B cell (primary cell): Measurements from ENCODE around the gene CCSAP. TPM values are rescaled to one million over a fixed set of nuclear protein-coding genes. Genes with fewer than 3 reads are reported as not detected.

Experiments used
- ATAC-seq: fragments of 200-7000 bp; cut with Tn5 transposase; one replicate; pipeline ENCODE4 v1.10.0; 2021; ENCODE audit warnings: low read depth, mild to moderate bottlenecking, moderate number of reproducible peaks, moderate library complexity
- CTCF ChIA-PET: fragments of 350-600 bp; sonication (Branson Sonifier 250); formaldehyde crosslinking; loops from one replicate; lab custom pipeline; 2021; ENCODE audit warnings: antibody characterized with exemption, inconsistent platforms; lab: Charles Lee
- POLR2A ChIA-PET: fragments of 350-600 bp; sonication (Branson Sonifier 250); formaldehyde crosslinking; loops from one replicate; lab custom pipeline; 2021; ENCODE audit warnings: antibody characterized with exemption; lab: Charles Lee
- DNase-seq: peaks from one replicate; pipeline ENCODE4 v3.0.0; 2013
- H2AFZ ChIP-seq: 2 replicates; pipeline ENCODE4 v1.6.1; 2012; ENCODE audit warnings: mild to moderate bottlenecking, low read depth, low read length; ENCODE audit not compliant: insufficient read depth, poor library complexity, severe bottlenecking
- H3K27ac ChIP-seq, 2 donors: 1 replicate in 1 of 2; 2 replicates in 1 of 2; pipeline ENCODE4 v1.5.1; 2012 to 2013; ENCODE audit warnings: low read length in 2 of 2, mild to moderate bottlenecking in 2 of 2, moderate library complexity in 1 of 2
- H3K27me3 ChIP-seq, 4 experiments: fragments of 200-600 bp in 1 of 4; sonication (generic) in 1 of 4; replicated peaks in 1 of 4; 1 replicate in 2 of 4; 2 replicates in 2 of 4; pipeline versions ENCODE4 v1.6.1 to v1.7.0; 2013 to 2016; ENCODE audit warnings: low read length in 3 of 4, mild to moderate bottlenecking in 2 of 4, mixed read lengths in 1 of 4, moderate library complexity in 1 of 4; ENCODE audit not compliant: insufficient read depth in 4 of 4, control insufficient read depth in 3 of 4; ENCODE audit errors: control extremely low read depth in 1 of 4
- H3K36me3 ChIP-seq, 2 experiments: replicated peaks in 1 of 2; 1 replicate in 1 of 2; 2 replicates in 1 of 2; pipeline versions ENCODE4 v1.6.1 to v1.7.1; 2013; ENCODE audit warnings: low read length in 1 of 2; ENCODE audit not compliant: insufficient read depth in 2 of 2, control insufficient read depth in 1 of 2; ENCODE audit errors: control extremely low read depth in 1 of 2, extremely low read depth in 1 of 2
- H3K4me1 ChIP-seq, 2 donors: fragments of 200-600 bp in 1 of 2; sonication (generic) in 1 of 2; 1 replicate in 1 of 2; 2 replicates in 1 of 2; pipeline versions ENCODE4 v1.5.1 to v1.6.1; 2013 to 2017; ENCODE audit warnings: low read length in 2 of 2; ENCODE audit not compliant: control insufficient read depth in 2 of 2, insufficient read depth in 2 of 2
- H3K4me2 ChIP-seq: replicated peaks from 2 replicates; pipeline ENCODE3; 2012; ENCODE audit warnings: mild to moderate bottlenecking, low read depth, low read length; ENCODE audit not compliant: poor library complexity, severe bottlenecking
- H3K4me3 ChIP-seq, 5 experiments: fragments of 200-600 bp in 1 of 5; sonication (generic) in 1 of 5; 1 replicate in 3 of 5; 2 replicates in 2 of 5; pipeline versions ENCODE4 v1.5.1 to v1.7.0; 2011 to 2016; ENCODE audit warnings: low read length in 4 of 5, mild to moderate bottlenecking in 4 of 5, low read depth in 2 of 5, control low read depth in 1 of 5, moderate library complexity in 1 of 5; ENCODE audit not compliant: insufficient read depth in 1 of 5; ENCODE audit errors: control extremely low read depth in 1 of 5, extremely low read depth in 1 of 5
- H3K79me2 ChIP-seq: fragments of 200-600 bp; sonication (generic); one replicate; pipeline ENCODE4 v1.6.0; 2016; ENCODE audit warnings: low read length; ENCODE audit not compliant: control insufficient read depth, insufficient read depth
- H3K9ac ChIP-seq: fragments of 200-600 bp; sonication (generic); 2 replicates; pipeline ENCODE4 v1.6.1; 2017; ENCODE audit warnings: mild to moderate bottlenecking, low read length, moderate library complexity
- H3K9me3 ChIP-seq, 3 donors: one replicate each; pipeline versions ENCODE4 v1.6.1 to v1.7.1; 2013; ENCODE audit warnings: low read length in 2 of 3; ENCODE audit not compliant: control insufficient read depth in 2 of 3, insufficient read depth in 1 of 3; ENCODE audit errors: control extremely low read depth in 1 of 3
- H4K20me1 ChIP-seq: 2 replicates; pipeline ENCODE4 v1.6.0; 2012; ENCODE audit warnings: mild to moderate bottlenecking, low read length; ENCODE audit not compliant: insufficient read depth, control insufficient read depth, poor library complexity, severe bottlenecking
- H3K27ac Mint-ChIP-seq: one replicate; pipeline ENCODE4 v1.8.0; 2021; ENCODE audit warnings: mixed read lengths
- H3K27me3 Mint-ChIP-seq: one replicate; pipeline ENCODE4 v1.8.0; 2021; ENCODE audit warnings: mixed read lengths
- H3K4me1 Mint-ChIP-seq: one replicate; pipeline ENCODE4 v1.8.0; 2021; ENCODE audit warnings: mixed read lengths
- H3K4me3 Mint-ChIP-seq: one replicate; pipeline ENCODE4 v1.8.0; 2021; ENCODE audit warnings: mixed read lengths
- H3K9me3 Mint-ChIP-seq: one replicate; pipeline ENCODE4 v1.8.0; 2022; ENCODE audit warnings: mixed read lengths; ENCODE audit not compliant: insufficient read depth
- EZH2 ChIP-seq: IDR thresholded peaks from 2 replicates; pipeline ENCODE4 v1.6.1; 2012; ENCODE audit warnings: borderline replicate concordance, low read depth, mild to moderate bottlenecking, moderate library complexity, low read length; ENCODE audit not compliant: insufficient read depth, poor library complexity, severe bottlenecking
- WGBS: methylation state at CpG from one replicate; pipeline ENCODE4 v1.1.5; 2013; ENCODE audit warnings: missing lambda C conversion rate; ENCODE audit not compliant: insufficient coverage; 5-methylcytosine and 5-hydroxymethylcytosine counted together
- intact Hi-C: fragments of 100-400 bp; cut with micrococcal nuclease; formaldehyde crosslinking; loops from one replicate; pipeline ENCODE4 v1.10.0; 2022
- polyA plus RNA-seq: library from polyadenylated mRNA; depleted of rRNA; stranded (reverse); fragments of >200 nt; gene quantifications from 2 replicates; pipeline ENCODE4 v1.2.3, GENCODE V29; 2012
- total RNA-seq, 2 donors: library from RNA; stranded (reverse); fragments of 120-200 nt in 1 of 2; gene quantifications; 1 replicate in 1 of 2; 2 replicates in 1 of 2; pipeline versions ENCODE4 v1.2.3 to v1.2.4, GENCODE V29; 2013 to 2022
- TF ChIP-seq, protein P1 (sequence below): fragments of 200-600 bp; IDR thresholded peaks from one replicate; pipeline ENCODE4 v1.8.0; 2022; ENCODE audit warnings: antibody characterized with exemption, mild to moderate bottlenecking

CCSAP gene
- total and polyA plus RNA-seq, 2 donors (not counting 1 experiment from before 2014, with no cell fraction given): 3.3 to 15.8 TPM

DNA sequence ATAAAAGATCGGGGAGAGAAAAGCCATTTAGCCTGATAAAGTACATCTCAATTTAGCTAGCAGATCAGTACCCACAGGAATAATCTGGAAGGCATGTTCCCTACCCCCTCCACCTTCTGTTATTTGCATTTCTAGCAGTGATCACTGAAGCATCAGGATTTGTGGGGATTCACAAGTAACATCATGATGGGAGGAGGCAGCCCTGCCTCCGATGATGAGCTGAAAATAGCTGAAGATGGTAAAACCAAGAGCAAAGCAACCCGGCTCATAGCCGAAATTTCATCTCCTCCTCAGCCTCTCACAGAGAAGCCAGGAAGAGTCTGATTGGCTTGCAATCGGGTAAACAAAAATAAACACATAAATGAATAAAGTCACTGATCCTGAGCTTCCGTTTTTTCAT is 2.4 kb downstream of the CCSAP start:
- Histone ChIP-seq H3K27me3 (peaks cover 0 to 8% (median 3%) of the 10 kb centered on the region in 4 experiments), H3K4me3 (no peak overlapping the region), H2AFZ (no peak overlapping the region), H3K79me2 (peaks cover 5% of the 10 kb centered on the region), H3K27ac (no peak overlapping the region), H3K9ac (no peak overlapping the region), H3K4me2 (peak overlapping the region; percentile 12), H3K9me3 (peaks cover 0 to 3% (median 0%) of the 10 kb centered on the region in 3 donors), H3K36me3 (no peaks in the 10 kb centered on the region), H4K20me1 (peaks cover 7% of the 10 kb centered on the region), H3K4me1 (peaks cover 21 to 23% of the 10 kb centered on the region in 2 donors)
- Mint-ChIP-seq H3K9me3 (no peaks in the 10 kb centered on the region), H3K27me3 (peaks cover 11% of the 10 kb centered on the region), H3K27ac (peak overlapping the region; percentile 46), H3K4me1 (peaks cover 42% of the 10 kb centered on the region), H3K4me3 (peak overlapping the region; percentile 79)
- 84% methylated on average over 5 of the region's 6 CpGs for WGBS
- TF ChIP-seq, protein P1, sequence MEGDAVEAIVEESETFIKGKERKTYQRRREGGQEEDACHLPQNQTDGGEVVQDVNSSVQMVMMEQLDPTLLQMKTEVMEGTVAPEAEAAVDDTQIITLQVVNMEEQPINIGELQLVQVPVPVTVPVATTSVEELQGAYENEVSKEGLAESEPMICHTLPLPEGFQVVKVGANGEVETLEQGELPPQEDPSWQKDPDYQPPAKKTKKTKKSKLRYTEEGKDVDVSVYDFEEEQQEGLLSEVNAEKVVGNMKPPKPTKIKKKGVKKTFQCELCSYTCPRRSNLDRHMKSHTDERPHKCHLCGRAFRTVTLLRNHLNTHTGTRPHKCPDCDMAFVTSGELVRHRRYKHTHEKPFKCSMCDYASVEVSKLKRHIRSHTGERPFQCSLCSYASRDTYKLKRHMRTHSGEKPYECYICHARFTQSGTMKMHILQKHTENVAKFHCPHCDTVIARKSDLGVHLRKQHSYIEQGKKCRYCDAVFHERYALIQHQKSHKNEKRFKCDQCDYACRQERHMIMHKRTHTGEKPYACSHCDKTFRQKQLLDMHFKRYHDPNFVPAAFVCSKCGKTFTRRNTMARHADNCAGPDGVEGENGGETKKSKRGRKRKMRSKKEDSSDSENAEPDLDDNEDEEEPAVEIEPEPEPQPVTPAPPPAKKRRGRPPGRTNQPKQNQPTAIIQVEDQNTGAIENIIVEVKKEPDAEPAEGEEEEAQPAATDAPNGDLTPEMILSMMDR: no peak
- TF ChIP-seq EZH2: no peak
- intact Hi-C loops: loop anchor here (5.0 kb wide), 3 partner anchors 217 to 1637 kb away; partner anchors contain the start of genes ABCB10, ARV1, COG2 and TTC13
- no peak for ATAC-seq
- DNase-seq: no peak
- ChIA-PET CTCF (interaction anchor here (1.4 to 2.0 kb wide), 2 partner anchors 15 to 142 kb away, joined by 3 to 6 read pairs; no protein-coding TSS in a partner anchor), POLR2A (no interaction called here)

DNA sequence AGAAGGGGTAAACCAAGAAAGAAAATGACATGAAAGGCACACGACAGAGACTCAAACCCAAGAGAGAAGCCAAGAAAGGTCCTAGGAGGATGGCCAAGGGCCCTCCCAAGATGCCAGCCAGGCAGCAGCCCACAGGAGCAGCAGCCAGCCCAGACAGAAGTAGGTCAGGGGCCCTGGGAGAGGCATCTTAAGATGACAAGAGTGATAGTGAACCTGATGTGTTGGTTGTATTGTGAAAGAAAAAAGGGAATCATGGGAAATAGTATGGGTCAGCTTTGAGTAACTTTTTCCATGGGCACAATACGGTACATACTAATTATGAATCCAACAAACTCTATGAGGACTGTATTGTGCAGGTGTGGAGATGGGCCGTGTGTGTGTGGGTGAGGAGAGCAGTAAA is 3.3 kb downstream of the CCSAP start:
- peaks cover 0 to 6% (median 3%) of the 10 kb centered on the region in 4 experiments for H3K27me3 ChIP-seq
- 100% methylated on average over 1 of the region's 3 CpGs for WGBS
- no peaks in the 10 kb centered on the region for H3K9me3 Mint-ChIP-seq
- POLR2A ChIA-PET: no interaction called here
- no peak overlapping the region for H3K27ac ChIP-seq
- no peak for DNase-seq
- H3K9me3 ChIP-seq: peaks cover 0 to 8% (median 0%) of the 10 kb centered on the region in 3 donors
- no peak for ATAC-seq
- peaks cover 13% of the 10 kb centered on the region for H3K79me2 ChIP-seq
- CTCF ChIA-PET: no interaction called here
- H2AFZ ChIP-seq: no peak overlapping the region
- H3K27ac Mint-ChIP-seq: no peak overlapping the region
- H3K4me1 ChIP-seq: peaks cover 21 to 23% of the 10 kb centered on the region in 2 donors
- no peak overlapping the region for H3K4me3 ChIP-seq
- intact Hi-C loops: no loop called here
- no peak for TF ChIP-seq EZH2
- TF ChIP-seq, protein P1: no peak
- peak overlapping the region; percentile 7 for H3K4me3 Mint-ChIP-seq
- no peak overlapping the region for H3K4me2 ChIP-seq
- peaks cover 2% of the 10 kb centered on the region for H3K27me3 Mint-ChIP-seq
- H3K36me3 ChIP-seq: peaks cover 0 to 3% of the 10 kb centered on the region in 2 experiments
- peaks cover 11% of the 10 kb centered on the region for H4K20me1 ChIP-seq
- H3K9ac ChIP-seq: no peak overlapping the region
- peaks cover 42% of the 10 kb centered on the region for H3K4me1 Mint-ChIP-seq
